SK-N-SH treated with all-trans-retinoic acid at 6 μM for 48 hours (cell line): ENCODE measurements around the gene NME4.

ENCODE experiments used
- BACH2 ChIP-seq: fragments of 250-450 bp; sonication (Bioruptor Pico); IDR thresholded peaks from 2 replicates; pipeline ENCODE4 v1.9.0; 2021; ENCODE audit warnings: mild to moderate bottlenecking, borderline replicate concordance
- CSDC2 ChIP-seq: fragments of 250-450 bp; sonication (Bioruptor Pico); IDR thresholded peaks from 2 replicates; pipeline ENCODE4 v1.5.0; 2020; ENCODE audit warnings: mild to moderate bottlenecking, moderate library complexity
- RARB ChIP-seq: fragments of 250-450 bp; sonication (Bioruptor Pico); IDR thresholded peaks from 2 replicates; pipeline ENCODE4 v1.8.0; 2021; ENCODE audit warnings: mild to moderate bottlenecking, moderate library complexity
- TCF4 ChIP-seq: fragments of 250-450 bp; sonication (Bioruptor Pico); IDR thresholded peaks from 2 replicates; pipeline ENCODE4 v1.8.0; 2021; ENCODE audit warnings: mild to moderate bottlenecking, moderate library complexity, borderline replicate concordance
- ZFP3 ChIP-seq: fragments of 250-450 bp; sonication (Bioruptor Pico); IDR thresholded peaks from 2 replicates; pipeline ENCODE4 v1.5.0; 2020; ENCODE audit warnings: mild to moderate bottlenecking, moderate library complexity
- ZFP30 ChIP-seq: fragments of 450-650 bp; formaldehyde crosslinking; IDR thresholded peaks from 2 replicates; pipeline ENCODE4 v1.5.0; 2022; ENCODE audit warnings: mild to moderate bottlenecking, moderate library complexity
- ZNF565 ChIP-seq: fragments of 450-650 bp; formaldehyde crosslinking; conservative IDR thresholded peaks from 2 replicates; pipeline ENCODE4 v1.5.0; 2020; ENCODE audit warnings: low read depth, mild to moderate bottlenecking, moderate library complexity
- TF ChIP-seq, protein P1 (sequence below): fragments of 250-450 bp; sonication (Bioruptor Pico); IDR thresholded peaks from 2 replicates; pipeline ENCODE4 v1.5.0; 2020; ENCODE audit warnings: mild to moderate bottlenecking, moderate library complexity
- TF ChIP-seq, protein P2 (sequence below): fragments of 250-450 bp; sonication (Bioruptor Pico); IDR thresholded peaks from 2 replicates; pipeline ENCODE4 v1.5.1; 2021; ENCODE audit warnings: mild to moderate bottlenecking, moderate library complexity
- TF ChIP-seq, protein P3 (sequence below): fragments of 250-450 bp; sonication (Bioruptor Pico); IDR thresholded peaks from 2 replicates; pipeline ENCODE4 v1.8.0; 2020; ENCODE audit warnings: mild to moderate bottlenecking, moderate library complexity, borderline replicate concordance
- TF ChIP-seq, protein P4 (sequence below): fragments of 250-450 bp; sonication (Bioruptor Pico); IDR thresholded peaks from 2 replicates; pipeline ENCODE4 v1.8.0; 2021; ENCODE audit warnings: low read depth, mild to moderate bottlenecking, moderate library complexity, borderline replicate concordance

GRCh38 chr16:352547-353403 is 44.2 kb upstream of the NME4 start, which contains the start of gene AXIN1:
- TF ChIP-seq ZFP30 (CRISPR knock-in tag), result no peak
- TF ChIP-seq CSDC2, result no peak
- TF ChIP-seq ZFP3 (CRISPR knock-in tag), result no peak
- TF ChIP-seq RARB (CRISPR knock-in tag), result no peak
- TF ChIP-seq, protein P1, sequence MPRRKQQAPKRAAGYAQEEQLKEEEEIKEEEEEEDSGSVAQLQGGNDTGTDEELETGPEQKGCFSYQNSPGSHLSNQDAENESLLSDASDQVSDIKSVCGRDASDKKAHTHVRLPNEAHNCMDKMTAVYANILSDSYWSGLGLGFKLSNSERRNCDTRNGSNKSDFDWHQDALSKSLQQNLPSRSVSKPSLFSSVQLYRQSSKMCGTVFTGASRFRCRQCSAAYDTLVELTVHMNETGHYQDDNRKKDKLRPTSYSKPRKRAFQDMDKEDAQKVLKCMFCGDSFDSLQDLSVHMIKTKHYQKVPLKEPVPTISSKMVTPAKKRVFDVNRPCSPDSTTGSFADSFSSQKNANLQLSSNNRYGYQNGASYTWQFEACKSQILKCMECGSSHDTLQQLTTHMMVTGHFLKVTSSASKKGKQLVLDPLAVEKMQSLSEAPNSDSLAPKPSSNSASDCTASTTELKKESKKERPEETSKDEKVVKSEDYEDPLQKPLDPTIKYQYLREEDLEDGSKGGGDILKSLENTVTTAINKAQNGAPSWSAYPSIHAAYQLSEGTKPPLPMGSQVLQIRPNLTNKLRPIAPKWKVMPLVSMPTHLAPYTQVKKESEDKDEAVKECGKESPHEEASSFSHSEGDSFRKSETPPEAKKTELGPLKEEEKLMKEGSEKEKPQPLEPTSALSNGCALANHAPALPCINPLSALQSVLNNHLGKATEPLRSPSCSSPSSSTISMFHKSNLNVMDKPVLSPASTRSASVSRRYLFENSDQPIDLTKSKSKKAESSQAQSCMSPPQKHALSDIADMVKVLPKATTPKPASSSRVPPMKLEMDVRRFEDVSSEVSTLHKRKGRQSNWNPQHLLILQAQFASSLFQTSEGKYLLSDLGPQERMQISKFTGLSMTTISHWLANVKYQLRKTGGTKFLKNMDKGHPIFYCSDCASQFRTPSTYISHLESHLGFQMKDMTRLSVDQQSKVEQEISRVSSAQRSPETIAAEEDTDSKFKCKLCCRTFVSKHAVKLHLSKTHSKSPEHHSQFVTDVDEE (CRISPR knock-in tag), result no peak
- TF ChIP-seq, protein P2, sequence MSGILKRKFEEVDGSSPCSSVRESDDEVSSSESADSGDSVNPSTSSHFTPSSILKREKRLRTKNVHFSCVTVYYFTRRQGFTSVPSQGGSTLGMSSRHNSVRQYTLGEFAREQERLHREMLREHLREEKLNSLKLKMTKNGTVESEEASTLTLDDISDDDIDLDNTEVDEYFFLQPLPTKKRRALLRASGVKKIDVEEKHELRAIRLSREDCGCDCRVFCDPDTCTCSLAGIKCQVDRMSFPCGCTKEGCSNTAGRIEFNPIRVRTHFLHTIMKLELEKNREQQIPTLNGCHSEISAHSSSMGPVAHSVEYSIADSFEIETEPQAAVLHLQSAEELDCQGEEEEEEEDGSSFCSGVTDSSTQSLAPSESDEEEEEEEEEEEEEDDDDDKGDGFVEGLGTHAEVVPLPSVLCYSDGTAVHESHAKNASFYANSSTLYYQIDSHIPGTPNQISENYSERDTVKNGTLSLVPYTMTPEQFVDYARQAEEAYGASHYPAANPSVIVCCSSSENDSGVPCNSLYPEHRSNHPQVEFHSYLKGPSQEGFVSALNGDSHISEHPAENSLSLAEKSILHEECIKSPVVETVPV (CRISPR knock-in tag), result no peak
- TF ChIP-seq, protein P3, sequence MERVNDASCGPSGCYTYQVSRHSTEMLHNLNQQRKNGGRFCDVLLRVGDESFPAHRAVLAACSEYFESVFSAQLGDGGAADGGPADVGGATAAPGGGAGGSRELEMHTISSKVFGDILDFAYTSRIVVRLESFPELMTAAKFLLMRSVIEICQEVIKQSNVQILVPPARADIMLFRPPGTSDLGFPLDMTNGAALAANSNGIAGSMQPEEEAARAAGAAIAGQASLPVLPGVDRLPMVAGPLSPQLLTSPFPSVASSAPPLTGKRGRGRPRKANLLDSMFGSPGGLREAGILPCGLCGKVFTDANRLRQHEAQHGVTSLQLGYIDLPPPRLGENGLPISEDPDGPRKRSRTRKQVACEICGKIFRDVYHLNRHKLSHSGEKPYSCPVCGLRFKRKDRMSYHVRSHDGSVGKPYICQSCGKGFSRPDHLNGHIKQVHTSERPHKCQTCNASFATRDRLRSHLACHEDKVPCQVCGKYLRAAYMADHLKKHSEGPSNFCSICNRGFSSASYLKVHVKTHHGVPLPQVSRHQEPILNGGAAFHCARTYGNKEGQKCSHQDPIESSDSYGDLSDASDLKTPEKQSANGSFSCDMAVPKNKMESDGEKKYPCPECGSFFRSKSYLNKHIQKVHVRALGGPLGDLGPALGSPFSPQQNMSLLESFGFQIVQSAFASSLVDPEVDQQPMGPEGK (CRISPR knock-in tag), result no peak
- TF ChIP-seq, protein P4, sequence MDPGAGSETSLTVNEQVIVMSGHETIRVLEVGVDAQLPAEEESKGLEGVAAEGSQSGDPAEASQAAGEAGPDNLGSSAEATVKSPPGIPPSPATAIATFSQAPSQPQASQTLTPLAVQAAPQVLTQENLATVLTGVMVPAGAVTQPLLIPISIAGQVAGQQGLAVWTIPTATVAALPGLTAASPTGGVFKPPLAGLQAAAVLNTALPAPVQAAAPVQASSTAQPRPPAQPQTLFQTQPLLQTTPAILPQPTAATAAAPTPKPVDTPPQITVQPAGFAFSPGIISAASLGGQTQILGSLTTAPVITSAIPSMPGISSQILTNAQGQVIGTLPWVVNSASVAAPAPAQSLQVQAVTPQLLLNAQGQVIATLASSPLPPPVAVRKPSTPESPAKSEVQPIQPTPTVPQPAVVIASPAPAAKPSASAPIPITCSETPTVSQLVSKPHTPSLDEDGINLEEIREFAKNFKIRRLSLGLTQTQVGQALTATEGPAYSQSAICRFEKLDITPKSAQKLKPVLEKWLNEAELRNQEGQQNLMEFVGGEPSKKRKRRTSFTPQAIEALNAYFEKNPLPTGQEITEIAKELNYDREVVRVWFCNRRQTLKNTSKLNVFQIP (CRISPR knock-in tag), result no peak
- TF ChIP-seq BACH2, result no peak
- no peak for TF ChIP-seq ZNF565 (CRISPR knock-in tag)
- TF ChIP-seq TCF4 (CRISPR knock-in tag), result no peak
